CD4-positive, alpha-beta T cell treated with Interleukin-15 for 1 hour (primary cell): Measurements from ENCODE around the gene ITLN1.
"Not testable (repeated sequence)": the region's sequence is repeated elsewhere in the genome, so short reads cannot be mapped to it uniquely, and the experiment has no call there.

Experiments used
- DNase-seq: peaks from one replicate; pipeline ENCODE4 v3.0.0-alpha.2; 2020

The ITLN1 gene

DNA sequence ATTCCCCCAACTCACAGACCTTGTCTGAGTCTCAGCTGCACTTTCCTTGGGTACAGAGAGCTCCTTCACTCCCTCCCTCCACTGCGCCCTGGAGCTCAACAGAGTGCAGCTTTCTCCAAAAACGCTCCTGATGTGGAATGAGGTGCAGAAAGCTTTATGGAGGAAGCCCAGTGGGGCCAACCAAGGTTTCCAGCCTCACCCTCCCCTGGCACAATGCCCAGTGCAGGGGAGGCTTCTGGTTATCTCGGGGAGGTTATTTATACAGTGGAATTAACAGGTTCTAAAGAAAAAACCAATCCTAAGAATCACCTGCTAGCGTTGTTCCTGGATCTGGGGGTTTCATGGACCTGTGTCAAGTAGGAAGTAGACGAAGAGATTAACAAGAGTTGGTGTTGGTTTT lies at the start of gene ITLN1:
Gene ITLN1 (minus strand): TSS at position 139 of the 400 bp plus-strand sequence. CDS start 303 bp downstream, outside the sequence.
- DNase-seq = no peak

GRCh38 chr1:160933305-160933704 lies 48.3 kb upstream of the ITLN1 start:
- not testable (repeated sequence) for DNase-seq

- no peak for DNase-seq
These were observed 40.8 kb upstream of the ITLN1 start for GRCh38 chr1:160925652-160926244.

- DNase-seq = no peak
These were observed 40.0 kb upstream of the ITLN1 start for GRCh38 chr1:160924791-160925651.

- no peak for DNase-seq
These were observed 31.7 kb upstream of the ITLN1 start for GRCh38 chr1:160916666-160917065.

- not testable (repeated sequence) for DNase-seq
These were observed 28.2 kb upstream of the ITLN1 start for GRCh38 chr1:160913229-160913628.

DNA sequence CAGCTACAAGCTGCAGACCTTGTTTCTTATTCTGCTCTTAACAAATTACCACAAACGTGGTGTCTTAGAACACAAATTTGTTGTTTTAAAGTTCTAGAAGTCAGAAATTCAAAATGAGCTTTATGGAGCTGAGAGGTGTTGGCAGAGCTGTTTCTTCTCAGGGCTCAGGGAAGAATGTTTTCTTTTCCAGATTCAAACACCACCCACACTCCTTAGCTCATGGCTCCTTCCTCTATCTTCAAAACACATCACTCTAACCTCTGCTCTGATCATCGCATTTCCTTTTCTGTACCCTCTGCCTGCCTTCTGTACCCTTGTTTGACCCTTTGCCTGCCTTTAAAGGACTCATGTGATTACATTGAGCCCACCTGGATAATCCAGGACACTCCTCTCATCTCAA lies 26.9 kb upstream of the ITLN1 start:
- DNase-seq = no peak

DNA sequence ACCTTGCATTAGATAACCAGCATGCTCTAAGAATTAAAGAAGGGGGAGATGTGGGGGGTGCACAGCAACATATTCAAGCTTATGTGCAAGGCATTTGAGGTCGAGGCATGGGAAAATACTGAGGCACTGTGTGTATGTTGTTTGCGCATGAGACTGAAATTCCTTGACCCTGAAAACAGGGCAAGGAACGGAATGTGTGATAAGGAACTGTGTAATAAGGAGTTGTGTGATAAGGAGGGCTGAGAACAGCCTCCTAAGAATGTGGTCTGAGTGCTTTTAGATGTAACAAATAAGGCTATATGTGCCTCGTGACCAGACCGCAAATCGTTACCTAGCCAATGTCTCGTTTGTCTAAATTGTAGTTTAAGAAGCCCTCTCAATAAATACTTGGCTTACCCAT lies 26.5 kb upstream of the ITLN1 start:
- DNase-seq = no peak

GRCh38 chr1:160910170-160910750 lies 25.3 kb upstream of the ITLN1 start:
- DNase-seq = no peak

DNA sequence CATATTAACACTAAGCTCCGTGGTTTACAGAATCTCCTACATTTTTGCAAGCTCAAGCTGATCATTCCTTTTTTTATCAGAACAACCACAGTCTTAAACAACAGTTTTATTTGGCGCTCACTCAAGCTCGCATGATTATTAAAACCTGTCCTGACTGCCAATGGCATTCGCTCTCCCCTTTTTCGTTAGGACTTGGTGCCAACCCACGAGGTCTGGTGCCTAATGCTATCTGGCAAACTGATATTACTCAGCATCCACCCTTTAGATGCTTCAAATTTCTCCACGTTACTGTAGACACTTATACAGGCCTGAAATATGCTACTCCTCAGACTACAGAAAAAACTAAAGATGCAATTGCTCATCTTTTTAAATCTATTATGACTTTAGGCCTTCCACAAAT lies 23.0 kb upstream of the ITLN1 start:
- no peak for DNase-seq

- DNase-seq = no peak
These were observed 20.6 kb upstream of the ITLN1 start for GRCh38 chr1:160905617-160905989.

DNA sequence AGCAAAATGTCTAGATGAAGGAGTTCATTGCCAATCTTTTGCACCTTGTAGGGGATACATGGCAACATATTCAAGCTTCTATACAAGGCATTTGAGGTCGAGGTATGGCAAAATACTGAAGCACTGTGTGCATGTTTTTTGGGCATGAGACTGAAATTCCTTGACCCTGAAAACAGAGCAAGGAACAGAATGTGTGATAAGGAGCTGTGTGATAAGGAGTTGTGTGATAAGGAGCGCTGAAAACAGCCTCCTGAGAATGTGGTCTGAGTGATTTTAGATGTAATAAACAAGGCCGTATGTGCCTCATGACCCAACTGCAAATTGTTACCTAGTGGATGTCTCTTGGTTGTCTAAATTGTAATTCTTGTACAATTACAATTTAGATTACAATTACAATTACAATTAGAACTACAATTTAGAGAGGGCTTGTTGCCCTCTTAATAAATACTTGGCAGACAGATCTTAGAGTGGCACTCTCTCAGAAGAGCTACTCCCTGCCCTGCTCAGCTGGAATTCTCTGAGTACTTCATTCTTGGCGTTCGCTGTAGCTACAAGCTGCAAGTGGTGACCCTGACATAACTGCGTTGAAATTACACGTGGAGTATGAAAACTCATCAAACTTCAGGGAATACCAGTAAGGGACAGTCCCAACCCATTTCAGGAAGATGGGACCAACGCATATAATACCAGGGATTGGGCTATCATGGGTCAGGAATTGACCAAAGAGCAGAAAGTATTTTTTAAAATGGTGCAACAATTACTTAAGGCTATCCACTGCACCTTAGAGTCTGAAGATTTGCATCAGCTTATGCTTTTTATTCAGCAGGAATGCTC lies 20.0 kb upstream of the ITLN1 start:
- DNase-seq = no peak

DNA sequence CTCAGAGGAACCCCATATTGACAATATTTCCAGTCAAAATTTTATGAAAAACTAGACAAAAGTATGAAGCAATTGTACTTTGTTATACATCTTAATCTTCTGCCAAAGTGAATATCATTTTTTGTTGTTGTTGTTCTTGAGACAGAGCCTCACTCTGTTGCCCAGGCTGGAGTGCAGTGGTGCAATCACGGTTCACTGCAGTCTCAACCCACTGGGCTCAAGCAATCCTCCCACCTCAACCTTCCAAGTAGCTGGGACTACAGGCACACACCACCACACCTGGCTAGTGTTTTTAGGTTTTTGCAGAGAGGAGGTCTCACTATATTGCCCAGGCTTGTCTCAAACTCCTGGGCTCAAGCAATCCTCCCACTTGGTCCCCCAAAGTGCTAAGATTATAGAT lies 17.3 kb upstream of the ITLN1 start:
- not testable (repeated sequence) for DNase-seq

DNA sequence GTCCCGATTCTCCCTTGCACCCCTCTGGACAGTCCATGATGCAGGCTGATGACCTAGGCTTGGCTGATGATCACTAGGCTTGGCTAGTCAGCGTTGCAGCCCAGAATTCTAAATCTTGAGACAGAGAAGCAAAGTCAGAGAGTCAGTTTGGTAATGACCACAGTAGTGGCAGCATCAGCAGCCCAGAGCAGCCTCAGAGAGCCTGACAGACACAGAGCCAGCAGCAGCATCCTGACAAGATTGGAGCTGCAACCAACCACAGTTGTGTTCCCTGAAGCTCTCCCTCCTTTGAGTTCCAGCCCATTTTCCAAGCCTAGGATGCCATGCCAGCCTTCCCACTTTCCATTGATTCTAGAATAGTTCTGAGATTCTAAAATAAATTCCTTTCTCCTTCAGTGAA lies 16.8 kb upstream of the ITLN1 start:
- DNase-seq = no peak

DNA sequence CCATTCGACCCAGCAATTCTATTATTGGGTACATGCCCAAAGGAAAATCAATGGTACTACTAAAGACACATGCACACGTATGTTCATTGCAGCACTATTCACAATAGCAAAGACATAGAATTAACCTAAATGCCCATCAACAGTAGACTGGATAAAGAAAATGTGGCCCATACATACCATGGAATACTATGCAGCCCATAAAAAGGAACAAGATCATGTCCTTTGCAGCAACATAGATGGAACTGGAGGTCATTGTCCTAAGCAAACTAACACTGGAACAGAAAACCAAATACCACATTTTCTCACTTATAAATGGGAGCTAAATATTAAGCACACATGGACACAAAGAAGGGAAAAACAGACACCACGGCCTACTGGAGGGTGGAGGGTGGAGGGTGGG lies 15.7 kb upstream of the ITLN1 start:
- not testable (repeated sequence) for DNase-seq

- not testable (repeated sequence) for DNase-seq
These were observed 9.6 kb upstream of the ITLN1 start for GRCh38 chr1:160894368-160895135.

DNA sequence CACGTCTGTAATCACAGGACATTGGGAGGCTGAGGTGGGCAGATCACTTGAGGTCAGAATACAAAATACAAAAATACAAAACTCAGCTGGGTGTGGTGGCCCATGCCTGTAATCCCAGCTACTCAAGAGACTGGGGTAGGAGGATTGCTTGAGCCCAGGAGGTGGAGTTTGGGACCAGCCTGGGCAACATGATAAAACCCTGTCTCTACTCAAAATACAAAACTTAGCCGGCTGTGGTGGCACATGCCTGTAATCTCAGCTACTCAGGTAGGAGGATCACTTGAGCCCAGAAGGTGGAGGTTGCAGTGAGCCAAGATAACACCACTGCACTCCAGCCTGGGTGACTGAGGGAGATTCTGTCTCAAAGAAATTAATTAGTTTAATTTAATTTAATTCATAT lies 6.5 kb upstream of the ITLN1 start:
- no peak for DNase-seq

GRCh38 chr1:160888926-160889325 lies 3.9 kb upstream of the ITLN1 start:
- DNase-seq = no peak

DNA sequence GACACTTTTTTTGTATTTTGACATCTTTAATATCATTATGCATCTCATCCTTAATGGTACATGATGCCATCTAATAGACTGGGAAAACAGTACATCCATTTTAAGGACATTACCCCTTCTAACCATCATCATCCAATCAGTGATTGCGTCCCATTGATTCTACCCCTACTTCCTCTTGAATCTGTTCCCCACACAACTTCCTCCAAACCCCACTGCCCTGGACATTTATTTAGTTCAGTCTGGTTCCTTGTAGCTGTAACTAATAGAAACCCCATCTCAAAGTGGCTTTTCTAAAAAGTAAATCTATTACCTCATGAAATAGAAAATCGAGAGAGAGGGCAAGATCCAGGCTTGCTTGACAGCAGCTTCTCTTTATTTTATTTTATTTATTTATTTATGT lies 2.1 kb upstream of the ITLN1 start:
- no peak for DNase-seq

GRCh38 chr1:160884579-160884978 lies 401 bp downstream of the ITLN1 start:
- no peak for DNase-seq

- DNase-seq = no peak
These were observed 1.1 kb downstream of the ITLN1 start for GRCh38 chr1:160883581-160884513.
